Natural killer cell (primary cell): ENCODE data around the gene SAMM50. TPM values are rescaled to one million over a fixed set of nuclear protein-coding genes. Genes with fewer than 3 reads are reported as not detected.
A peak's percentile ranks its signal among the peaks of the same experiment; 100 is the strongest.

ENCODE experiments used
- ATAC-seq, 3 donors: fragments of 150-1000 bp in 2 of 3; fragments of 200-7000 bp in 1 of 3; cut with Tn5 transposase; 1 replicate in 1 of 3; 2 replicates in 2 of 3; pipeline ENCODE4 v1.10.0; 2021; ENCODE audit warnings: mild to moderate bottlenecking in 2 of 3, moderate library complexity in 2 of 3
- DNase-seq, 2 donors: peaks; one replicate each; pipeline versions ENCODE4 v3.0.0 to v3.0.0-alpha.2; 2013 to 2021; ENCODE audit warnings: mixed read lengths in 1 of 2
- H3K27ac ChIP-seq: one replicate; pipeline ENCODE4 v1.5.1; 2013; ENCODE audit warnings: mild to moderate bottlenecking, low read length
- H3K27me3 ChIP-seq: one replicate; pipeline ENCODE4 v1.6.1; 2013; ENCODE audit warnings: low read length; ENCODE audit not compliant: control insufficient read depth, insufficient read depth
- H3K36me3 ChIP-seq: one replicate; pipeline ENCODE4 v1.6.1; 2013; ENCODE audit warnings: low read length; ENCODE audit not compliant: control insufficient read depth, insufficient read depth
- H3K4me1 ChIP-seq: one replicate; pipeline ENCODE4 v1.6.1; 2013; ENCODE audit warnings: low read length; ENCODE audit not compliant: control insufficient read depth, insufficient read depth
- H3K4me3 ChIP-seq: one replicate; pipeline ENCODE4 v1.5.1; 2013; ENCODE audit warnings: low read length
- H3K9me3 ChIP-seq: one replicate; pipeline ENCODE4 v1.6.1; 2013; ENCODE audit warnings: low read length; ENCODE audit not compliant: control insufficient read depth, insufficient read depth
- H3K27ac Mint-ChIP-seq, 2 donors: one replicate each; pipeline ENCODE4 v1.8.0; 2022; ENCODE audit warnings: mild to moderate bottlenecking in 2 of 2, mixed read lengths in 2 of 2, moderate library complexity in 1 of 2
- H3K27me3 Mint-ChIP-seq, 2 donors: one replicate each; pipeline ENCODE4 v1.8.0; 2022; ENCODE audit warnings: low read depth in 2 of 2, mixed read lengths in 2 of 2
- H3K36me3 Mint-ChIP-seq: one replicate; pipeline ENCODE4 v1.8.0; 2022; ENCODE audit warnings: mixed read lengths
- H3K4me1 Mint-ChIP-seq, 2 donors: one replicate each; pipeline ENCODE4 v1.8.0; 2022; ENCODE audit warnings: mixed read lengths in 2 of 2
- H3K4me3 Mint-ChIP-seq: one replicate; pipeline ENCODE4 v1.8.0; 2022; ENCODE audit warnings: mild to moderate bottlenecking, moderate library complexity, mixed read lengths
- H3K9me3 Mint-ChIP-seq, 2 donors: one replicate each; pipeline ENCODE4 v1.8.0; 2022; ENCODE audit warnings: mixed read lengths in 2 of 2
- WGBS: methylation state at CpG from one replicate; pipeline ENCODE4 v1.1.7; 2013; ENCODE audit warnings: missing lambda C conversion rate; ENCODE audit not compliant: insufficient coverage; 5-methylcytosine and 5-hydroxymethylcytosine counted together
- intact Hi-C: fragments of 100-400 bp; cut with micrococcal nuclease; formaldehyde crosslinking; loops from one replicate; pipeline ENCODE4 v1.14.2; 2022
- total RNA-seq, 4 donors: library from RNA; stranded (reverse); fragments of 120-200 nt in 1 of 4; gene quantifications; one replicate each; pipeline versions ENCODE4 v1.2.3 to v1.2.4, GENCODE V29; 2013 to 2022
- TF ChIP-seq, protein P1 (sequence below): fragments of 200-600 bp; IDR thresholded peaks from one replicate; pipeline ENCODE4 v1.8.0; 2022; ENCODE audit warnings: antibody characterized with exemption

Gene SAMM50
- total RNA-seq, 3 donors from 2014 or later (not counting 1 experiment from before 2014, with no cell fraction given) = 25.9 to 30.6 (median 29.7) TPM

DNA sequence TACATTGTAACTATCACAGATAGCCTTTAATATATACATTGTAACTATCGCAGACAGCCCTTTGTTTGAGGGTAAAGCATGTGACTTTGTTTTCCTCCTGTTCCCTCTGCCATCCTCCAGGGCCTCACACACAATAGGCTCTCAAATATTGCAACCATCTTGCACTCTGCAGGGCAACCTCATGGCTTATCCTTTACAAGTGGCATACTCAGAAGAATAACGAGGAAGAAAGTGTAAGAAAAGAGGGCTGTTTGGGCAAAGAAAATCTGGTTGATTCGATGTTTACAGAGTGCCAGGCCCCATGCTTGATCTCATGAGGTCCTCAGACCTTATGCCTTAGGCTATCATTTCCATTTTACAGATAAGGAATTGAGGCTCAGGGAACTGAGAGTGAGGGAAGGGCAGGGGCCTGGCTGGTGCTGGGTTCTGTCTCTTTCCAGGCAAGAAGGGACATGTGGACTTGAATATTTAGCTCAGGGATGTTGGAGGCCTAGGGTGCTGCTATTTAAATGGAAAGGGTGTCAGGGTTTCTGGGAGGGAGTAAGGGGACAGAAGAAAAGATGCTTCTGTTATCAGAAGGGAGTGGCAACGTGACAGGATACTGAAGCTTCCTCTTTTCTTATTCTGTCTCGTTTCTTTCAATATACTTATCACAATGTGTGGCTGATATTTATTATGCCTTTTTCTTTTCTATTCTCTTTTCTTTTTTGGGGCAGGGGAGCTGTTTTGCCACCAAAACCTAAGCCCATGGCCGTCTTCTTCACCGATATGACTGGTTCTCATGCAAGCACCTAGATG lies 1.1 kb upstream of the SAMM50 start:
- H3K27ac Mint-ChIP-seq = peak overlapping the region; percentile 85 to 87
- H3K36me3 Mint-ChIP-seq = no peaks in the 10 kb centered on the region
- peak overlapping the region; percentile 94 for H3K4me3 Mint-ChIP-seq
- ATAC-seq = no peak
- Histone ChIP-seq H3K9me3 (no peaks in the 10 kb centered on the region), H3K27ac (peak overlapping the region; percentile 84), H3K36me3 (no peaks in the 10 kb centered on the region), H3K4me3 (peak overlapping the region; percentile 69), H3K27me3 (no peaks in the 10 kb centered on the region), H3K4me1 (peaks cover 25% of the 10 kb centered on the region)
- H3K9me3 Mint-ChIP-seq = no peaks in the 10 kb centered on the region
- WGBS = 60% methylated on average over 5 of the region's 7 CpGs
- TF ChIP-seq, protein P1, sequence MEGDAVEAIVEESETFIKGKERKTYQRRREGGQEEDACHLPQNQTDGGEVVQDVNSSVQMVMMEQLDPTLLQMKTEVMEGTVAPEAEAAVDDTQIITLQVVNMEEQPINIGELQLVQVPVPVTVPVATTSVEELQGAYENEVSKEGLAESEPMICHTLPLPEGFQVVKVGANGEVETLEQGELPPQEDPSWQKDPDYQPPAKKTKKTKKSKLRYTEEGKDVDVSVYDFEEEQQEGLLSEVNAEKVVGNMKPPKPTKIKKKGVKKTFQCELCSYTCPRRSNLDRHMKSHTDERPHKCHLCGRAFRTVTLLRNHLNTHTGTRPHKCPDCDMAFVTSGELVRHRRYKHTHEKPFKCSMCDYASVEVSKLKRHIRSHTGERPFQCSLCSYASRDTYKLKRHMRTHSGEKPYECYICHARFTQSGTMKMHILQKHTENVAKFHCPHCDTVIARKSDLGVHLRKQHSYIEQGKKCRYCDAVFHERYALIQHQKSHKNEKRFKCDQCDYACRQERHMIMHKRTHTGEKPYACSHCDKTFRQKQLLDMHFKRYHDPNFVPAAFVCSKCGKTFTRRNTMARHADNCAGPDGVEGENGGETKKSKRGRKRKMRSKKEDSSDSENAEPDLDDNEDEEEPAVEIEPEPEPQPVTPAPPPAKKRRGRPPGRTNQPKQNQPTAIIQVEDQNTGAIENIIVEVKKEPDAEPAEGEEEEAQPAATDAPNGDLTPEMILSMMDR = no peak
- DNase-seq = no peak
- peaks cover 9 to 11% of the 10 kb centered on the region in 2 donors for H3K27me3 Mint-ChIP-seq
- intact Hi-C loops = loop anchor here (10.0 kb wide), 1 partner anchor 541 kb away; the partner anchor contains the start of gene RTL6
- H3K4me1 Mint-ChIP-seq = peaks cover 24 to 38% of the 10 kb centered on the region in 2 donors

DNA sequence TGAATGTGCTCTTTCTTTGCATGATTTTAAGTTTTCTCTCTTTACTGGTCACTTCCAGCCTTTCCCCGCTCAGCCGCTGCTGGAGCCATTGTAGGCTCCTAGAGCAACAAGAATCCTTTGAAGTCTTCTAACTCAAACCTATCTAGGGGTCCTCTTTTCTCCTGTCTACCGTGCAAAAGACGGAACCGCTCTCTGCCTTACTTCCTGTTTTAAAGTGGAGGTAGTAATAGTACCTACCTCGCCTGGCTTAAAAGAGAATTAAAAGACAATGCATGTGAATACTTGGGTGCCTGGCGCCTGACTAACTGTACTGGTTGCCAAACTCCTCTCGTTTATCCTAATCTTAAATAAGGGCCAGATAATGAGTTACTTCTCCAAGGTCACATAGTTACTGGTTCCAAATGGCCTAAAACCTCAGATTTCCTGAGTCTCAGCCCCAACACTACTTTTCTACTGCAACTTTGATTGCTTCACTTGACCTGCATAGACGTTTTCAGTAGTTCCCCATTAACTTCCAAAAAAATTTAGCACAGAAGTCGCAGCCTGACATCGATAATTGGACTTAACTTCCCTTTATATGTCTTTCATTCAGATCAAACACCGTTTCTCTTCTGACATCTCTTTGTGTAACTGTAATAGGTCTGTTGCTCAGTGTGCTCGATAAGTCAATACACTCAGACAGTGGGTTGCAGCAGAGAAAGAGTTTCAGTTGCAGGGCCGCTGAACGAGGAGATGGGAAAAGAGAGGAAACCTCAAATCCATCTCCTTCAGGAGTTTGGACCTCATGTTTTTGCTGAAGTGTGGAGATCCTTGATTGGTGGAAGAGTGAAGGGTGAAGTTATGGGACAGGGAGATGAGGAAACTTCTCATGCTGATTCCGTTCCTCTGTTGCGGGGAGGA lies 891 bp downstream of the SAMM50 start:
- DNase-seq (peak in 1 of 2 donors; percentile 38), ATAC-seq (peak in 1 of 3 donors; percentile 11)
- no peaks in the 10 kb centered on the region for H3K27me3 ChIP-seq
- H3K36me3 Mint-ChIP-seq = no peaks in the 10 kb centered on the region
- peaks cover 9 to 11% of the 10 kb centered on the region in 2 donors for H3K27me3 Mint-ChIP-seq
- peaks cover 24 to 44% of the 10 kb centered on the region in 2 donors for H3K4me1 Mint-ChIP-seq
- peaks cover 25% of the 10 kb centered on the region for H3K4me1 ChIP-seq
- H3K27ac ChIP-seq = peak overlapping the region; percentile 84
- peak overlapping the region; percentile 69 for H3K4me3 ChIP-seq
- 39% methylated on average over 16 of the region's 17 CpGs for WGBS
- no peaks in the 10 kb centered on the region for H3K9me3 ChIP-seq
- intact Hi-C loops = loop anchor here (10.0 kb wide), 1 partner anchor 539 kb away; the partner anchor contains the start of gene RTL6
- H3K27ac Mint-ChIP-seq = peak overlapping the region; percentile 85 to 87
- H3K9me3 Mint-ChIP-seq = no peaks in the 10 kb centered on the region
- no peaks in the 10 kb centered on the region for H3K36me3 ChIP-seq
- TF ChIP-seq, protein P1 = no peak
- peak overlapping the region; percentile 94 for H3K4me3 Mint-ChIP-seq

DNA sequence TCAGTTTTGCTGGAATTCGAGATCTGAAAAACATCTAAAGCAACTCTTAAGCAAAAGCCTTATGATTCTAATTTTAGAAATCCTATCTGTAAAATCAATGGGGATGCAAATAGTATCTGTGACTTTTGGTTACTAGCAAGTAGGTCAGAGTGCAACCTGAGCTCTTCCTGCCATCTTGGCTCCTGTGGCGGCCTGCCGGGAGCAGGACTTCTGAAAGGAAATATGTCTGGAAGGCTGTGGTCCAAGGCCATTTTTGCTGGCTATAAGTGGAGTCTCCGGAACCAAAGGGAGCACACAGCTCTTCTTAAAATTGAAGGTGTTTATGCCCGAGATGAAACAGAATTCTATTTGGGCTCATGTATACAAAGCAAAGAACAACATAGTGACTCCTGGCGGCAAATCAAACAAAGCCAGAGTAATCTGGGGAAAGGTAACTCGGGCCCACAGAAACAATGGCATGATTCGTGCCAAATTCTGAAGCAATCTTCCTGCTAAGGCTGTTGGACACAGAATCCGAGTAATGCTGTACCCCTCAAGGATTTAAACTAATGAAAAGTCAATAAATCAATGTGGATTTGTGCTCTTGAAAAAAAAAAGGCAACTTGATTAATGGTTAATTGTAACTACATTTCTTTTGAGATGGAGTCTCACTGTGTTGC lies 1.7 kb downstream of the SAMM50 start:
- H3K9me3 ChIP-seq = no peaks in the 10 kb centered on the region
- TF ChIP-seq, protein P1 = no peak
- ATAC-seq (no peak), DNase-seq (no peak)
- Mint-ChIP-seq H3K9me3 (no peaks in the 10 kb centered on the region), H3K36me3 (no peaks in the 10 kb centered on the region), H3K27me3 (peaks cover 3 to 5% of the 10 kb centered on the region in 2 donors), H3K4me3 (peak overlapping the region; percentile 94), H3K27ac (peak overlapping the region in 1 of 2 donors; percentile 85), H3K4me1 (peaks cover 24 to 44% of the 10 kb centered on the region in 2 donors)
- H3K27me3 ChIP-seq = no peaks in the 10 kb centered on the region
- 96% methylated on average over 8 of the region's 9 CpGs for WGBS
- H3K36me3 ChIP-seq = no peaks in the 10 kb centered on the region
- H3K27ac ChIP-seq = no peak overlapping the region
- H3K4me1 ChIP-seq = peaks cover 25% of the 10 kb centered on the region
- intact Hi-C loops = loop anchor here (10.0 kb wide), 1 partner anchor 538 kb away; the partner anchor contains the start of gene RTL6
- H3K4me3 ChIP-seq = no peak overlapping the region
